ENCODE results near the gene CAPN11. TPM values are rescaled to one million over a fixed set of nuclear protein-coding genes. Genes with fewer than 3 reads are reported as not detected.

Gene CAPN11
- total and polyA plus RNA-seq, 4 donors, result 0.08 to 0.19 (median 0.09) TPM; not detected in 1

GRCh38 chr6:44127186-44128019 is 31.2 kb upstream of the CAPN11 start, which contains the start of the genes MRPL14 and TMEM63B:
Gene MRPL14, minus strand, starts transcription at chr6:44127452. Its CDS starts 10,841 bp downstream, at chr6:44116611.
Gene TMEM63B, plus strand, starts transcription at chr6:44127554. Its CDS starts 7,031 bp downstream, at chr6:44134585.
- under 1% methylated on average over 78 of the region's 80 CpGs for WGBS
- TF ChIP-seq YY1 (IDR thresholded peaks at IDR 0.05) (no peak), FOXA1 (IDR thresholded peaks at IDR 0.05) (no peak), RXRA (IDR thresholded peaks at IDR 0.05) (no peak), FOXA2 (IDR thresholded peaks at IDR 0.05) (no peak), NR2F2 (IDR thresholded peaks at IDR 0.05) (no peak), JUND (IDR thresholded peaks at IDR 0.05) (no peak), REST (IDR thresholded peaks at IDR 0.05) (no peak), HNF4A (conservative IDR thresholded peaks at IDR 0.05) (no peak), EGR1 (IDR thresholded peaks at IDR 0.05; ENCODE audit: low read depth in 2 of 2) (no peak), RAD21 (IDR thresholded peaks at IDR 0.05) (no peak), CTCF (IDR thresholded peaks at IDR 0.05; ENCODE audit: low read depth, low read length, missing input control) (no peak), HNF4G (IDR thresholded peaks at IDR 0.05) (no peak)
- H3K27ac ChIP-seq (ENCODE audit: low read depth in 1 of 2, low read length in 2 of 2), result peak within 1 kb of the TSS; percentile 91 to 93

GRCh38 chr6:44128020-44128917 is 30.4 kb upstream of the CAPN11 start:
- Histone ChIP-seq H3K36me3 (ENCODE audit: control insufficient read depth in 4 of 4, insufficient read depth in 3 of 4, low read depth in 1 of 4, low read length in 3 of 4) (no peaks in the 10 kb centered on the region), H3K27me3 (ENCODE audit: control insufficient read depth in 4 of 4, insufficient read depth in 4 of 4, low read length in 3 of 4) (no peaks in the 10 kb centered on the region), H3K27ac (ENCODE audit: low read depth in 1 of 2, low read length in 2 of 2) (peak overlapping the region; percentile 40 to 59), H3K4me3 (ENCODE audit: low read depth in 1 of 3, low read length in 3 of 3) (peak overlapping the region; percentile 63 to 95 (median 72)), H3K9ac (ENCODE audit: low read depth in 1 of 2, low read length in 2 of 2) (peak overlapping the region in 1 of 2 donors; percentile 48), H3K9me3 (ENCODE audit: control insufficient read depth in 4 of 4, low read length in 3 of 4) (no peaks in the 10 kb centered on the region), H3K4me1 (ENCODE audit: control insufficient read depth in 4 of 4, insufficient read depth in 4 of 4, low read length in 3 of 4) (peaks cover 12 to 48% (median 34%) of the 10 kb centered on the region in 4 donors)
- no peak for TF ChIP-seq EGR1 (IDR thresholded peaks at IDR 0.05; ENCODE audit: low read depth in 2 of 2)
- no peak for TF ChIP-seq RAD21 (IDR thresholded peaks at IDR 0.05)
- no peak for TF ChIP-seq GABPA (IDR thresholded peaks at IDR 0.05 in 1 of 2, conservative IDR thresholded peaks at IDR 0.05 in 1 of 2)
- 7% methylated on average over 49 of the region's 49 CpGs for WGBS
- DNase-seq (ENCODE audit: low spot score), result peak; percentile 68

More at GRCh38 chr6:44127186-44128019, 31.2 kb upstream of the CAPN11 start, which contains the start of the genes MRPL14 and TMEM63B:
- Histone ChIP-seq H3K27me3 (ENCODE audit: control insufficient read depth in 4 of 4, insufficient read depth in 4 of 4, low read length in 3 of 4) (no peaks in the 10 kb centered on the region), H3K9ac (ENCODE audit: low read depth in 1 of 2, low read length in 2 of 2) (peak within 1 kb of the TSS; percentile 59 to 84), H3K4me3 (ENCODE audit: low read depth in 1 of 3, low read length in 3 of 3) (peak within 1 kb of the TSS; percentile 78 to 95 (median 83)), H3K36me3 (ENCODE audit: control insufficient read depth in 4 of 4, insufficient read depth in 3 of 4, low read depth in 1 of 4, low read length in 3 of 4) (no peaks in the 10 kb centered on the region), H3K4me1 (ENCODE audit: control insufficient read depth in 4 of 4, insufficient read depth in 4 of 4, low read length in 3 of 4) (peaks cover 14 to 55% (median 42%) of the 10 kb centered on the region in 4 donors), H3K9me3 (ENCODE audit: control insufficient read depth in 4 of 4, low read length in 3 of 4) (no peaks in the 10 kb centered on the region)
- peak; percentile 93 for DNase-seq (ENCODE audit: low spot score)

Data from liver (tissue), 9 donors.